SJSA1 (cell line): Measurements from ENCODE around the gene ZFP69B. TPM values are rescaled to one million over a fixed set of nuclear protein-coding genes. Genes with fewer than 3 reads are reported as not detected.

Experiments
- total RNA-seq: library from RNA; depleted of rRNA; stranded (reverse); fragments of >200 nt; shearing (Covaris generic); gene quantifications from 2 replicates; pipeline ENCODE4 v1.2.3, GENCODE V29; 2014; rRNA removed

Gene ZFP69B
- total RNA-seq, 1 experiment from 2014 or later = 4.2 TPM

Other genes starting within 250 kb of the ZFP69B start
- gene TMCO2, start 202.5 kb upstream of the ZFP69B start, total RNA-seq = not detected in 2 replicates
- 91.8 and 112 TPM in 2 replicates for gene ZMPSTE24, start 192.2 kb upstream of the ZFP69B start, total RNA-seq
- gene COL9A2, start 133.2 kb upstream of the ZFP69B start, total RNA-seq = 0.06 and 0.39 TPM in 2 replicates
- gene SMAP2, start 76.7 kb upstream of the ZFP69B start, total RNA-seq = 31.9 and 37.1 TPM in 2 replicates
- gene ZFP69, start 26.8 kb downstream of the ZFP69B start, total RNA-seq = 4.9 and 5.6 TPM in 2 replicates
- 13.1 and 20.4 TPM in 2 replicates for gene EXO5, start 58.3 kb downstream of the ZFP69B start, total RNA-seq
- gene ZNF684, start 81.2 kb downstream of the ZFP69B start, total RNA-seq = 8.1 and 8.6 TPM in 2 replicates
- 0.68 and 0.78 TPM in 2 replicates for gene RIMS3, start 215.2 kb downstream of the ZFP69B start, total RNA-seq
- 23.5 and 32.5 TPM in 2 replicates for gene NFYC, start 241.2 kb downstream of the ZFP69B start, total RNA-seq